22Rv1 (cell line): ENCODE data around the gene MARVELD3.
"Not testable (repeated sequence)": the region's sequence is repeated elsewhere in the genome, so short reads cannot be mapped to it uniquely, and the experiment has no call there.

Experiments used
- H3K27ac ChIP-seq: fragments of 450-650 bp; 2 replicates; pipeline ENCODE4 v1.5.1; 2017
- CTCF ChIP-seq: fragments of 450-650 bp; IDR thresholded peaks from 2 replicates; pipeline ENCODE4 v1.5.1; 2017; ENCODE audit warnings: mild to moderate bottlenecking
- ZFX ChIP-seq: fragments of 450-650 bp; IDR thresholded peaks from 2 replicates; pipeline ENCODE4 v1.6.1; 2017; ENCODE audit warnings: antibody characterized with exemption, borderline replicate concordance

MARVELD3 gene

GRCh38 chr16:71610936-71611871 lies 14.8 kb upstream of the MARVELD3 start:
- TF ChIP-seq ZFX (no peak), CTCF (peak; percentile 97)
- H3K27ac ChIP-seq: no peak overlapping the region

GRCh38 chr16:71614956-71615355 lies 11.0 kb upstream of the MARVELD3 start:
- not testable (repeated sequence) for H3K27ac ChIP-seq

- no peak overlapping the region for H3K27ac ChIP-seq
- TF ChIP-seq ZFX: no peak
Measured at GRCh38 chr16:71618429-71618828, 7.6 kb upstream of the MARVELD3 start.

DNA sequence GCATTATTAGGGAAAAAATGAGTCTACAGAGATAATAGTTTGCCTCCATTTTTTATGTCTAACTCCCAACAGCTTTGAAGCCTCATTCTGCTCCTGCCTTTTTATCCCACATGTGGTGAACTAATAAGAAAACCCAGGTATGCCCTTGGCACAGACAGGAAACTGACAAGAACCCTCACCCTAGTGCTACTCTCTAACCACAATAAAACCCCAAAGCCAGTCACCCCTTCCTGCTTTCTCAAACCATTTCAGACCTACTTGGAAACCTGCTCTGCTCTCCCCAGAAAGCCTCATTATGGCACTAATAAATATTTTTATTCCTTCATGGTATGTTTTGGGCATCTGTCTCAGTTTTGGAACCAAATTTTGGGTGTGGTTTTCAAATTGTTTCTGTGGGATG lies 3.9 kb upstream of the MARVELD3 start:
- no peak overlapping the region for H3K27ac ChIP-seq
- TF ChIP-seq ZFX: no peak
- TF ChIP-seq CTCF: no peak

DNA sequence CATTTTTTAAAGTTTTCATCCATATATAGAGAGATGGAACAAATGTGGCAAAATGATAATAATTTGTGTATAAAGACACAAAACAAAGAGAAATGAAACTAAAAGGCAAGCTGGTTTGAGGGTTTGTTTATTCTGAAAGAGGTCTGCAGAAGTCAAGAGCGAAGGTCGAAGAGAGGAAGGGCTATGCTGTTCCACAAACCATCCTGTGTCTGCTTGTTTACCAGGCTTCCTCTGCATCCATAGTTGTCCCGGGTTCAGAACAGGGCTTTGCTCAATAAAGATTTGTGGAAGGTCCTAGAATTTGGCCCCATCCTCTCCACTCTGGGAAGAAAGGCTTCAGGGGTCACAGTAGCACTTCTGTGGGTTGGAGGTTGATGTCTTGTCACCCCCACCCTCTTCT lies 2.4 kb upstream of the MARVELD3 start:
- H3K27ac ChIP-seq: no peak overlapping the region
- no peak for TF ChIP-seq ZFX
- no peak for TF ChIP-seq CTCF

- TF ChIP-seq ZFX: no peak
- no peak overlapping the region for H3K27ac ChIP-seq
Measured at GRCh38 chr16:71625113-71625850, 702 bp upstream of the MARVELD3 start.

DNA sequence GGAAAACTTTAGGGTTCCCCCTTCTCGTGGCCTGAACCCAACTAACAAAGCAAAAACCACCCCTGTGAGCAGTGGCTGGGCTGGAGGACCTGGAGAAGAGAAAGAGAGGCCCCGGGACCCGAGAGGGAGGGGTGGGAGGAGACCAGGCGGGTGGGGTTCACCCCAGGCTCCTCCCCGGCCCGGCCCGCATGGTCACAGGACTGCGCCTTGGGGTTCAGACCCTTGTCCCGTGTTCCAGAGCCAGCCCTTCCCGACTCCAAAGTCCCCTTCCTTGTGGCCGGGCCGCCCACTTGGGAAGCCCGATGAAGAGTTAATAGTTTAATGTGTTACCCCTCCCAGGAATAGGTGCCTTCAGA lies 852 bp downstream of the MARVELD3 start:
- TF ChIP-seq ZFX (no peak), CTCF (no peak)
- H3K27ac ChIP-seq: peak overlapping the region; percentile 62

- H3K27ac ChIP-seq: no peak overlapping the region
- TF ChIP-seq ZFX (no peak), CTCF (no peak)
Measured at GRCh38 chr16:71627731-71628181, 1.8 kb downstream of the MARVELD3 start.
